Measurements from ENCODE around the gene PHYH.
"Not testable (repeated sequence)": the region's sequence is repeated elsewhere in the genome, so short reads cannot be mapped to it uniquely, and the experiment has no call there.

The PHYH gene

DNA sequence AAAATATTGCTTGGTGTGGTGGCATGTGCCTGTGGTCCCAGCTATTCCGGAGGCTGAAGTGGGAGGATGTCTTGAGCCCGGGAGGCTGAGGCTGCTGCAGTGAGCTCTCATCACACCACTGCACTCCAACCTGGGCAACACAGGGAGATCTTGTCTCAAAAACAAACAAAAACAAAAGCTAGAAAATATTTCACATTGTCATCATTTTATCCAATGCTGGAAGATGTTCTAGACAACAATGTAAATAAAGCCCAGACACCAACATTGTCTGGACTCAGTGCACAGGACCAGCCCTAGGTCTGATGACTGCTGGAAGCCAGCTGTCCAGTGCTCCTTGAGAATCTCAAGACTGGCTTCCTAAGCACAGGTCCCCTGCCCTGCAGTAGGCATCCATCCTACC lies 34.7 kb upstream of the PHYH start:
- DNase-seq (ENCODE audit: low read depth) = no peak
- H3K4me3 ChIP-seq (replicated peaks; ENCODE audit: low read depth, low read length) = no peak overlapping the region
- TF ChIP-seq, protein P1, sequence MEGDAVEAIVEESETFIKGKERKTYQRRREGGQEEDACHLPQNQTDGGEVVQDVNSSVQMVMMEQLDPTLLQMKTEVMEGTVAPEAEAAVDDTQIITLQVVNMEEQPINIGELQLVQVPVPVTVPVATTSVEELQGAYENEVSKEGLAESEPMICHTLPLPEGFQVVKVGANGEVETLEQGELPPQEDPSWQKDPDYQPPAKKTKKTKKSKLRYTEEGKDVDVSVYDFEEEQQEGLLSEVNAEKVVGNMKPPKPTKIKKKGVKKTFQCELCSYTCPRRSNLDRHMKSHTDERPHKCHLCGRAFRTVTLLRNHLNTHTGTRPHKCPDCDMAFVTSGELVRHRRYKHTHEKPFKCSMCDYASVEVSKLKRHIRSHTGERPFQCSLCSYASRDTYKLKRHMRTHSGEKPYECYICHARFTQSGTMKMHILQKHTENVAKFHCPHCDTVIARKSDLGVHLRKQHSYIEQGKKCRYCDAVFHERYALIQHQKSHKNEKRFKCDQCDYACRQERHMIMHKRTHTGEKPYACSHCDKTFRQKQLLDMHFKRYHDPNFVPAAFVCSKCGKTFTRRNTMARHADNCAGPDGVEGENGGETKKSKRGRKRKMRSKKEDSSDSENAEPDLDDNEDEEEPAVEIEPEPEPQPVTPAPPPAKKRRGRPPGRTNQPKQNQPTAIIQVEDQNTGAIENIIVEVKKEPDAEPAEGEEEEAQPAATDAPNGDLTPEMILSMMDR (IDR thresholded peaks at IDR 0.05; ENCODE audit: low read length, missing control alignments) = no peak

DNA sequence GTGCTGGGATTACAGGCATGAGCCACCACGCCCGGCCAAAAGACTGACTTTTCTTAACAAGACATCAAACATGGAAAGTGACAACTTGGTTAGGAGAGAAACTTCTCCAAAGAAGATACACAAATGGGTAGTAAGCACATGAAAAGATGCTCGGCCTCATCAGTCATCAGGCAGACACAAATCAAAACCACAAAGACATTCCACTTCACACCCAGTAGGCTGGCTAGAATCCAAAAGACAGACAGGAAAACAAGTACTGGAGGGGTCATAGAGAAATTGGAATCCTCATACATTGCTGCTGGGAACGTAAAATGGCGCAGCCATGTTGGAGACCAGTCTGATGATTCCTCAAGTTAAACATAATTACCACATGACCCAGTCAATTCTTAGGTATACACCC lies 31.8 kb upstream of the PHYH start:
- TF ChIP-seq, protein P1 (IDR thresholded peaks at IDR 0.05; ENCODE audit: low read length, missing control alignments) = no peak
- DNase-seq (ENCODE audit: low read depth) = no peak
- no peak overlapping the region for H3K4me3 ChIP-seq (replicated peaks; ENCODE audit: low read depth, low read length)

DNA sequence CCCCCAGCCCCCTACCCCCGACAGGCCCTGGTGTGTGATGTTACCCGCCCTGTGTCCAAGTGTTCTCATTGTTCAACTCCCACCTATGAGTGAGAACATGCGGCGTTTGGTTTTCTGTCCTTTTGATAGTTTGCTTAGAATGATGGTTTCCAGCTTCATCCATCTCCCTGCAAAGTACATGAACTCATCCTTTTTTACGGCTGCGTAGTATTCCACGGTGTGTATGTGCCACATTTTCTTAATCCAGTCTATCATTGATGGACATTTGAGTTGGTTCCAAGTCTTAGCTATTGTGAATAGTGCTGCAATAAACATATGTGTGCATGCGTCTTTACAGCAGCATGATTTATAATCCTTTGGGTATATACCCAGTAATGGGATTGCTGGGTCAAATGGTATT lies 31.1 kb upstream of the PHYH start:
- not testable (repeated sequence) for H3K4me3 ChIP-seq (replicated peaks; ENCODE audit: low read depth, low read length); DNase-seq (ENCODE audit: low read depth)

DNA sequence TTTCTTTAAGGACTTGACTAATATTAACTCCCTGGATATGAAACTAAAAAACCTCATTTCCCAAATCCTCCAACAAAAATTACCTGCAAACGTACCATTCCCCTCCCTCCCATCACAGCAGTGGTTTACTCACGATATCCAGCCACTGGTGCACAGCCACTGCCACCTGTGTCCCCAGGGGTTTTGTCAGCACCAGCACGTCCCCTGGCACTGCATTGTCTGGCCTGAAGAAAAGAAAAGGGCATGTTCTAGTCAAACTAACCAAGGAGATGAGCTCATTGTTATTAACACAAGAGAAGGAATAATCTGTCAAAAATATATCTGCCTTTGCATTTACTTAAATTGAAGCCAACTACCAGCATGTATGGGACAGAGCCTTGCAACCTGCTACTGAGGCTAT lies 29.7 kb upstream of the PHYH start:
- TF ChIP-seq, protein P1 (IDR thresholded peaks at IDR 0.05; ENCODE audit: low read length, missing control alignments) = no peak
- H3K4me3 ChIP-seq (replicated peaks; ENCODE audit: low read depth, low read length) = no peak overlapping the region
- no peak for DNase-seq (ENCODE audit: low read depth)

DNA sequence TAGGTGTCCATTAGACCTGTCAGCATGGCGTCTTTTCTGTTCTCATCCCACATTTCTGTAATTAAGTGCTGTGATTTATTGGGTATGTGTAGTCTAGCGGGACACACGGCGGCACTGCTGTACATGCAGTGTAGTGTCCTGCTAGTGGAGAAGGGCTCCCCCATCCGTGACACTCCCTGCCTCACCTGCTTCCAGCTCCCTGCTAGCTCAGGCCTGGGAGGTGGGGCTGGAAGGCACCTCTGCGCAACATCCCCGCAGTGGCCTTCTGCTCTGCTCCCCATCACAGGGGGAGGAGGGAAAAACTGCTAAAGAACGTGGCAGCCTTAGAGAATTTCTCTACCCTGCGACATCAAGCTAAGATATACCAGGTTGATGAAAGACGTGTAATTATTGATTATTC lies 28.7 kb upstream of the PHYH start:
- DNase-seq (ENCODE audit: low read depth) = no peak
- no peak overlapping the region for H3K4me3 ChIP-seq (replicated peaks; ENCODE audit: low read depth, low read length)
- TF ChIP-seq, protein P1 (IDR thresholded peaks at IDR 0.05; ENCODE audit: low read length, missing control alignments) = no peak

DNA sequence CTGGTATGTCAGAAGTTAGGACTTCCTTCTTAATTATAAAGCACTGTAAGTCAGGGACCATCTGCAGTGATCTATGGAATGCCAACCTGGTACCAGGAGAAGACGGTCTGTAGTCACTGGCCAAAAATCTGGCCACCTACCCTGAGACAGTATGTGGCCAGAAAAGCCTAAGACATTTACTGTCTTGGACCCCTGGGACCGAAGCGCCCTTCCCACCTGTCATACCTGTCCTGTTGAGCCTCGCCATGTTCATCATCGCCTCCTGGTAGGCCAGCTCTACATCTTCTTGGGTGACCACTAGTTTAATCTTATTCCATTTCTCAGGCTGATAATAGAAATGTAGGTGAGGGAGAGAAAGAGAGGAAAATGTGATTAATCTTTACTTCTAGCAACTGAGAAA lies 28.3 kb upstream of the PHYH start:
- H3K4me3 ChIP-seq (replicated peaks; ENCODE audit: low read depth, low read length) = no peak overlapping the region
- TF ChIP-seq, protein P1 (IDR thresholded peaks at IDR 0.05; ENCODE audit: low read length, missing control alignments) = no peak

DNA sequence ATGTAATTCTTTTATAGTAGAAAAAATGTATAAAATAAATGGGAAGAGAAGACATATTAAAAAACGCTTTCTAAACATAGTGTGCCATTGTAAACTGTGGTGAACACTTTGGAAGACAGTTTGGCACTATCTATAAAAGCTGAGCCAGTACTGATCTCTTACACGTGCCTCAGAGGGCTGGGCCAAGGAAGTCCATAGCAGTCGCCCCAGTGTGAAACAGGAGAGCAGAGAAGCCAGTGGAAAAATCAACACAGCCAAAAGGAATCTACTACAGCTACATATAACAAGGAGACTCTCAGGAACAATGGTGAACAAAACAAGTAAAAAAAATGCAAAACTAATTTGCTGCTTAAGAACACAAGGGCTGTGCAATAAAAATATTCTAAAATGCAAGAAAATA lies 27.7 kb upstream of the PHYH start:
- DNase-seq (ENCODE audit: low read depth) = no peak
- TF ChIP-seq, protein P1 (IDR thresholded peaks at IDR 0.05; ENCODE audit: low read length, missing control alignments) = no peak

More for the DNA sequence above, 28.3 kb upstream of the PHYH start:
- DNase-seq (ENCODE audit: low read depth) = no peak

More for the DNA sequence above, 27.7 kb upstream of the PHYH start:
- H3K4me3 ChIP-seq (replicated peaks; ENCODE audit: low read depth, low read length) = no peak overlapping the region
